Activated T-cell treated with anti-CD3 and anti-CD28 coated beads for 48 hours (primary cell): Measurements from ENCODE around the gene ERN1.

Experiments used
- DNase-seq: peaks from one replicate; pipeline ENCODE4 v3.0.0-alpha.2; 2020; ENCODE audit warnings: low read depth

The ERN1 gene

GRCh38 chr17:64135000-64135399 is 5.1 kb upstream of the ERN1 start:
- no peak for DNase-seq

- no peak for DNase-seq
Observed at GRCh38 chr17:64134216-64134970, 4.4 kb upstream of the ERN1 start.

GRCh38 chr17:64133546-64134215 is 3.7 kb upstream of the ERN1 start:
- no peak for DNase-seq

GRCh38 chr17:64131606-64132270 is 1.8 kb upstream of the ERN1 start:
- DNase-seq, result no peak

GRCh38 chr17:64130559-64131001 is 636 bp upstream of the ERN1 start:
- DNase-seq, result peak; percentile 48

GRCh38 chr17:64129515-64129764 is 504 bp downstream of the ERN1 start:
- no peak for DNase-seq

- DNase-seq, result no peak
Observed at GRCh38 chr17:64128787-64129514, 993 bp downstream of the ERN1 start.

- DNase-seq, result no peak
Observed at GRCh38 chr17:64126918-64127317, 3.0 kb downstream of the ERN1 start.

GRCh38 chr17:64125937-64126336 is 4.0 kb downstream of the ERN1 start:
- DNase-seq, result no peak

GRCh38 chr17:64124609-64125008 is 5.3 kb downstream of the ERN1 start:
- DNase-seq, result no peak

GRCh38 chr17:64123114-64123513 is 6.8 kb downstream of the ERN1 start:
- DNase-seq, result no peak

GRCh38 chr17:64120972-64121786 is 8.8 kb downstream of the ERN1 start:
- DNase-seq, result peak; percentile 13

GRCh38 chr17:64120159-64120810 is 9.7 kb downstream of the ERN1 start:
- no peak for DNase-seq

GRCh38 chr17:64117981-64118979 is 11.7 kb downstream of the ERN1 start:
- no peak for DNase-seq

- DNase-seq, result no peak
Observed at GRCh38 chr17:64115822-64116534, 14.0 kb downstream of the ERN1 start.

- DNase-seq, result no peak
Observed at GRCh38 chr17:64115043-64115698, 14.8 kb downstream of the ERN1 start.

GRCh38 chr17:64113006-64113405 is 16.9 kb downstream of the ERN1 start:
- DNase-seq, result no peak

- DNase-seq, result no peak
Observed at GRCh38 chr17:64111831-64112230, 18.1 kb downstream of the ERN1 start.
